Panc1 (cell line): Measurements from ENCODE around the gene SMIM29. TPM values are rescaled to one million over a fixed set of nuclear protein-coding genes. Genes with fewer than 3 reads are reported as not detected.
"Not testable (repeated sequence)": the region's sequence is repeated elsewhere in the genome, so short reads cannot be mapped to it uniquely, and the experiment has no call there.

ENCODE experiments used
- ATAC-seq: fragments of 200-7000 bp; cut with Tn5 transposase; 2 replicates; pipeline ENCODE4 v1.9.1; 2020; ENCODE audit warnings: mild to moderate bottlenecking, moderate library complexity
- BruUV-seq: library from RNA; stranded (reverse); fragments of 400-500 nt; replicated peaks from 2 replicates; lab custom pipeline; 2021; lab: Mats Ljungman, UMichigan
- CTCF ChIA-PET: fragments of 300-600 bp; sonication (Branson Sonifier 250); formaldehyde crosslinking; loops from one replicate; lab custom pipeline; 2022; ENCODE audit warnings: antibody characterized with exemption; lab: Charles Lee
- POLR2A ChIA-PET: fragments of 300-600 bp; sonication (Branson Sonifier 250); formaldehyde crosslinking; loops from one replicate; lab custom pipeline; 2022; ENCODE audit warnings: antibody characterized with exemption; lab: Charles Lee
- DNase-seq: peaks from one replicate; pipeline ENCODE4 v3.0.0-alpha.2; 2010; ENCODE audit warnings: low read depth, low spot score
- H3K27ac ChIP-seq: 2 replicates; pipeline ENCODE4 v1.5.1; 2011; ENCODE audit warnings: mild to moderate bottlenecking, low read length, inconsistent platforms
- H3K27me3 ChIP-seq: fragments of 200-500 bp; sonication (Bioruptor generic); 2 replicates; pipeline ENCODE4 v1.6.0; 2014; ENCODE audit warnings: low read length, inconsistent platforms; ENCODE audit not compliant: control insufficient read depth, insufficient read depth
- H3K36me3 ChIP-seq: fragments of 200-500 bp; sonication (Bioruptor generic); 2 replicates; pipeline ENCODE4 v1.5.1; 2014; ENCODE audit warnings: inconsistent platforms, mild to moderate bottlenecking, low read length, moderate library complexity; ENCODE audit not compliant: control insufficient read depth, insufficient read depth
- H3K4me1 ChIP-seq: 2 replicates; pipeline ENCODE4 v1.5.1; 2011; ENCODE audit warnings: inconsistent platforms, mild to moderate bottlenecking, low read length, moderate library complexity; ENCODE audit not compliant: control insufficient read depth, insufficient read depth
- H3K4me3 ChIP-seq, 2 experiments: 2 replicates each; pipeline ENCODE4 v1.5.1; 2011 to 2012; ENCODE audit warnings: low read depth in 2 of 2, low read length in 2 of 2, mild to moderate bottlenecking in 2 of 2, inconsistent platforms in 1 of 2, moderate library complexity in 1 of 2
- H3K9me3 ChIP-seq: fragments of 200-500 bp; sonication (Bioruptor generic); 2 replicates; pipeline ENCODE4 v1.5.1; 2014; ENCODE audit warnings: low read depth, mild to moderate bottlenecking, inconsistent platforms, low read length, moderate library complexity; ENCODE audit not compliant: control insufficient read depth, insufficient read depth
- CTCF ChIP-seq: fragments of 450-650 bp; IDR thresholded peaks from 2 replicates; pipeline ENCODE4 v1.5.1; 2017; ENCODE audit warnings: mild to moderate bottlenecking
- POLR2AphosphoS5 ChIP-seq: IDR thresholded peaks from 2 replicates; pipeline ENCODE4 v1.6.1; 2012; ENCODE audit warnings: mild to moderate bottlenecking, low read depth, low read length, moderate library complexity
- REST ChIP-seq, 2 experiments: IDR thresholded peaks; 2 replicates each; pipeline ENCODE4 v1.6.1; 2011 to 2012; ENCODE audit warnings: low read depth in 2 of 2, control low read depth in 1 of 2, low read length in 1 of 2, mild to moderate bottlenecking in 1 of 2, moderate library complexity in 1 of 2; ENCODE audit not compliant: insufficient read depth in 1 of 2
- SIN3A ChIP-seq: IDR thresholded peaks from 2 replicates; pipeline ENCODE4 v1.6.1; 2012; ENCODE audit warnings: low read depth, mild to moderate bottlenecking, low read length, moderate library complexity, borderline replicate concordance; ENCODE audit not compliant: insufficient read depth
- TCF7L2 ChIP-seq: IDR thresholded peaks from 2 replicates; pipeline ENCODE4 v1.6.1; 2011; ENCODE audit warnings: mild to moderate bottlenecking, low read depth, low read length, inconsistent platforms
- in situ Hi-C: cut with HindIII; loops from 2 replicates; pipeline ENCODE4 v1.10.0; 2016; ENCODE audit warnings: low sequenced_read_pairs, low pct_unique_long_range_greater_than_20kb
- intact Hi-C: fragments of 100-400 bp; cut with micrococcal nuclease; formaldehyde crosslinking; loops from one replicate; pipeline ENCODE4 v1.10.0; 2022; ENCODE audit not compliant: unreplicated experiment
- total RNA-seq: library from RNA; stranded (reverse); gene quantifications from one replicate; pipeline ENCODE4 v1.2.1, GENCODE V29; 2021; ENCODE audit not compliant: unreplicated experiment

Gene SMIM29
- total RNA-seq, 1 experiment from 2014 or later, result 35.6 TPM

DNA sequence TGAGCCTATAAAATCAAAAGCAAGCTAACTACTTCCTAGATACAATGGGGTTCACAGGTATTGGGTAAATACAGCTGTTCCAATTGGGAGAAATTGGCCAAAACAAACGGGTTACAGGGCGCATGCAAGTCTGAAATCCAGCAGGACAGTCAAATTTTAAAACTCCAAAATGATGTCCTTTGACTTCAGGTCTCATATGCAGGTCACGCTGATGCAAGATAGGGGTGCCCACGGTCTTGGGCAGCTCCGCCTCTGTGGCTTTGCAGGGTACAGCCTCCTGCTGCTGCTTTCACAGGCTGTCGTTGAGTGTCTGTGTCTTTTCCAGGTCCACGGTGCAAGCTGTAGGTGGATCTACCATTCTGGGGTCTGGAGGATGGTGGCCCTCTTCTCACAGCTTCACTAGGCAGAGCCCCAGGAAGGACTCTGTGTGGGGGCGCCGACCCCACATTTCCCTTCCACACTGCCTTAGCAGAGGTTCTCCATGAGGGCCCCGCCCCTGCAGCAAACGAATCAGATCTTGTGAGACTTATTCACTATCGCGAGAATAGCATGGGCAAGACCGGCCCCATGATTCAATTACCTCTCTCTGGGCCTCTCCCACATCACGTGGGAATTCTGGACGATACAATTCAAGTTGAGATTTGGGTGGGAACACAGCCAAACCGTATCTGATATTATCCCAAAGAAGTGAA lies 11.9 kb upstream of the SMIM29 start:
- ATAC-seq, result no peak
- POLR2A ChIA-PET, result no interaction called here
- in situ Hi-C loops, result no loop called here

DNA sequence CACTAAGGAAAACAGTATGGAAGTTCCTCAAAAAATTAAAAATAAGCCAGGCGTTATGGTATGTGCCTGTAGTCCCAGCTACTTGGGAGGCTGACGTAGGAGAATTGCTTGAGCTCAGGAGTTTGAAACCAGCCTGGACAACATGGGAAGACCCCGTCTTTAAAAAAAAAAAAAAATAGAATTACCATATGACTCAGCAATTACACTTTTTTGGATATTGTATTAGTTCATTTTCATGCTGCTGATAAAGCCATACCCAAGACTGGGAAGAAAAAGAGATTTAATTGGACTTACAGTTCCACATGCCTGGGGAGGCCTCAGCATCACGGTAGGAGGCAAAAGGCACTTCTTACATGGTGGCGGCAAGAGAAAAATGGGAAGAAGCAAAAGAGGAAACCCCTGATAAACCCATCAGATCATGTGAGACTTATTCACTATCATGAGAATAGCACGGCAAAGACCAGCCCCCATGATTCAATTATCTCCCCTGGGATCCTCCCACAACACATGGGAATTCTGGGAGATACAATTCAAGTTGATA lies 10.8 kb upstream of the SMIM29 start:
- no peak for ATAC-seq
- intact Hi-C loops, result no loop called here
- BruUV-seq, result no TSS peak
- no peak overlapping the region for H3K4me3 ChIP-seq
- no peaks in the 10 kb centered on the region for H3K9me3 ChIP-seq
- in situ Hi-C loops, result no loop called here
- no peaks in the 10 kb centered on the region for H3K36me3 ChIP-seq
- DNase-seq, result no peak
- no peaks in the 10 kb centered on the region for H3K27me3 ChIP-seq
- ChIA-PET POLR2A (no interaction called here), CTCF (no interaction called here)
- TF ChIP-seq SIN3A (no peak), REST (IDR thresholded peaks at IDR 0.05; ENCODE audit: insufficient read depth in 1 of 2, low read depth in 2 of 2, low read length in 1 of 2) (no peak), TCF7L2 (no peak), CTCF (no peak), POLR2AphosphoS5 (no peak)
- no peak overlapping the region for H3K27ac ChIP-seq
- no peaks in the 10 kb centered on the region for H3K4me1 ChIP-seq

More for the DNA sequence above, 11.9 kb upstream of the SMIM29 start:
- Histone ChIP-seq H3K27me3 (no peaks in the 10 kb centered on the region), H3K4me1 (no peaks in the 10 kb centered on the region), H3K9me3 (no peaks in the 10 kb centered on the region), H3K36me3 (no peaks in the 10 kb centered on the region), H3K27ac (no peak overlapping the region), H3K4me3 (no peak overlapping the region)
- CTCF ChIA-PET, result no interaction called here
- TF ChIP-seq CTCF (no peak), POLR2AphosphoS5 (no peak), REST (IDR thresholded peaks at IDR 0.05; ENCODE audit: insufficient read depth in 1 of 2, low read depth in 2 of 2, low read length in 1 of 2) (no peak), TCF7L2 (no peak), SIN3A (no peak)
- BruUV-seq, result no TSS peak
- intact Hi-C loops, result no loop called here
- DNase-seq, result no peak

- ATAC-seq, H3K36me3 ChIP-seq, H3K4me3 ChIP-seq, DNase-seq, H3K9me3 ChIP-seq, H3K27me3 ChIP-seq, BruUV-seq, POLR2A ChIA-PET, CTCF ChIA-PET, in situ Hi-C loops, intact Hi-C loops, H3K27ac ChIP-seq: not testable (repeated sequence)
- peaks cover 15% of the 10 kb centered on the region for H3K4me1 ChIP-seq
Observed at GRCh38 chr6:34252395-34252794, 3.6 kb upstream of the SMIM29 start.
